Amygdala (tissue), 56 donors: Measurements from ENCODE around the gene WDR1.

Source experiments
- DNase-seq, 56 donors: peaks; one replicate each; lab custom pipeline; 2025; lab: John Stamatoyannopoulos, UW

WDR1 gene

GRCh38 chr4:10116569-10117358 is at the start of gene WDR1:
Gene WDR1, minus strand, starts transcription at chr4:10116799. Its CDS starts 133 bp downstream, at chr4:10116666.
- DNase-seq = peak; percentile 45 to 96 (median 90)

GRCh38 chr4:10164877-10165283 is 48.3 kb upstream of the WDR1 start:
- peak in 24 of 56 donors; percentile 1 to 53 (median 10) for DNase-seq

GRCh38 chr4:10163296-10163695 is 46.7 kb upstream of the WDR1 start:
- no peak for DNase-seq

GRCh38 chr4:10162341-10163000 is 45.9 kb upstream of the WDR1 start:
- no peak for DNase-seq

- no peak for DNase-seq
These were observed 45.2 kb upstream of the WDR1 start for GRCh38 chr4:10161840-10162239.

GRCh38 chr4:10161146-10161545 is 44.5 kb upstream of the WDR1 start:
- DNase-seq = no peak

GRCh38 chr4:10160281-10160856 is 43.8 kb upstream of the WDR1 start:
- DNase-seq = peak in 1 of 56 donors; percentile 7

- DNase-seq = no peak
These were observed 43.1 kb upstream of the WDR1 start for GRCh38 chr4:10159671-10160070.

- DNase-seq = no peak
These were observed 41.8 kb upstream of the WDR1 start for GRCh38 chr4:10158333-10158942.

- peak in 31 of 56 donors; percentile 3 to 73 (median 13) for DNase-seq
These were observed 41.1 kb upstream of the WDR1 start for GRCh38 chr4:10157478-10158332.

GRCh38 chr4:10154241-10154640 is 37.6 kb upstream of the WDR1 start:
- DNase-seq = no peak

GRCh38 chr4:10153161-10153560 is 36.6 kb upstream of the WDR1 start:
- DNase-seq = no peak

- DNase-seq = no peak
These were observed 34.6 kb upstream of the WDR1 start for GRCh38 chr4:10151182-10151581.

GRCh38 chr4:10144966-10145365 is 28.4 kb upstream of the WDR1 start:
- DNase-seq = no peak

- no peak for DNase-seq
These were observed 27.9 kb upstream of the WDR1 start for GRCh38 chr4:10144479-10144878.

GRCh38 chr4:10143171-10143570 is 26.6 kb upstream of the WDR1 start:
- DNase-seq = no peak

- no peak for DNase-seq
These were observed 24.5 kb upstream of the WDR1 start for GRCh38 chr4:10140866-10141759.

- no peak for DNase-seq
These were observed 22.9 kb upstream of the WDR1 start for GRCh38 chr4:10139518-10139917.

GRCh38 chr4:10135260-10135659 is 18.7 kb upstream of the WDR1 start:
- no peak for DNase-seq
